IMR-90 (cell line): ENCODE results near the gene SEMA5A. TPM values are rescaled to one million over a fixed set of nuclear protein-coding genes. Genes with fewer than 3 reads are reported as not detected.

Experiments used
- ATAC-seq: fragments of 200-7000 bp; cut with Tn5 transposase; 2 replicates; pipeline ENCODE4 v1.9.1; 2020; ENCODE audit warnings: low read depth, mild to moderate bottlenecking, moderate library complexity
- BruUV-seq: library from RNA; stranded (reverse); fragments of 400-500 nt; replicated peaks from 2 replicates; lab custom pipeline; 2021; lab: Mats Ljungman, UMichigan
- CTCF ChIA-PET: fragments of 300-600 bp; formaldehyde crosslinking; extraction: SDS; loops from one replicate; lab custom pipeline; 2021; ENCODE audit warnings: antibody characterized with exemption; lab: Yijun Ruan, JAX
- POLR2A ChIA-PET: fragments of 300-600 bp; sonication (Branson Sonifier 250); formaldehyde crosslinking; loops from one replicate; lab custom pipeline; 2022; ENCODE audit warnings: antibody characterized with exemption; ENCODE audit not compliant: unreplicated experiment; lab: Charles Lee
- DNase-seq: peaks from one replicate; pipeline ENCODE4 v3.0.0; 2013
- H2AFZ ChIP-seq: replicated peaks from 2 replicates; pipeline ENCODE3; 2013; ENCODE audit warnings: low read length, mild to moderate bottlenecking; ENCODE audit not compliant: poor library complexity
- H2AK5ac ChIP-seq: 2 replicates; pipeline ENCODE4 v1.6.1; 2013; ENCODE audit warnings: low read depth, low read length, inconsistent platforms
- H2AK9ac ChIP-seq: replicated peaks from 2 replicates; pipeline ENCODE3; 2013; ENCODE audit warnings: mild to moderate bottlenecking, low read depth, low read length, moderate library complexity; ENCODE audit not compliant: poor library complexity
- H2BK120ac ChIP-seq: 2 replicates; pipeline ENCODE4 v1.6.1; 2013; ENCODE audit warnings: low read depth, low read length, inconsistent platforms
- H2BK15ac ChIP-seq: 3 replicates; pipeline ENCODE4 v1.6.1; 2013; ENCODE audit warnings: low read depth, low read length, inconsistent platforms
- H2BK20ac ChIP-seq: 2 replicates; pipeline ENCODE4 v1.6.1; 2013; ENCODE audit warnings: low read depth, mild to moderate bottlenecking, inconsistent platforms, low read length, moderate library complexity
- H2BK5ac ChIP-seq: 2 replicates; pipeline ENCODE4 v1.6.1; 2013; ENCODE audit warnings: mild to moderate bottlenecking, low read depth, low read length, inconsistent platforms; ENCODE audit not compliant: poor library complexity, severe bottlenecking
- H3K14ac ChIP-seq: replicated peaks from 2 replicates; pipeline ENCODE4 v1.6.1; 2013; ENCODE audit warnings: low read depth, low read length, inconsistent platforms
- H3K18ac ChIP-seq: 2 replicates; pipeline ENCODE4 v1.6.1; 2013; ENCODE audit warnings: low read depth, low read length, control low read depth
- H3K23ac ChIP-seq: 2 replicates; pipeline ENCODE4 v1.6.1; 2013; ENCODE audit warnings: low read depth, low read length, inconsistent platforms
- H3K27ac ChIP-seq: 2 replicates; pipeline ENCODE4 v1.5.1; 2013; ENCODE audit warnings: mild to moderate bottlenecking, control low read depth, low read length; ENCODE audit not compliant: insufficient read depth
- H3K27me3 ChIP-seq: 2 replicates; pipeline ENCODE4 v1.6.1; 2013; ENCODE audit warnings: low read length; ENCODE audit not compliant: control insufficient read depth, insufficient read depth
- H3K36me3 ChIP-seq: 2 replicates; pipeline ENCODE4 v1.6.1; 2013; ENCODE audit warnings: low read length, mixed read lengths; ENCODE audit not compliant: control insufficient read depth, insufficient read depth
- H3K4ac ChIP-seq: 2 replicates; pipeline ENCODE4 v1.6.1; 2013; ENCODE audit warnings: low read depth, low read length, inconsistent platforms
- H3K4me1 ChIP-seq: 2 replicates; pipeline ENCODE4 v1.6.1; 2013; ENCODE audit warnings: low read length, mixed read lengths; ENCODE audit not compliant: control insufficient read depth, insufficient read depth
- H3K4me2 ChIP-seq: 2 replicates; pipeline ENCODE4 v1.6.1; 2013; ENCODE audit warnings: low read depth, mild to moderate bottlenecking, control low read depth, low read length, moderate library complexity
- H3K4me3 ChIP-seq: 2 replicates; pipeline ENCODE4 v1.5.1; 2013; ENCODE audit warnings: low read depth, mild to moderate bottlenecking, control low read depth, low read length, moderate library complexity; ENCODE audit not compliant: insufficient read depth
- H3K56ac ChIP-seq: 2 replicates; pipeline ENCODE4 v1.6.1; 2013; ENCODE audit warnings: low read length, inconsistent platforms; ENCODE audit not compliant: insufficient read depth; ENCODE audit errors: extremely low read depth
- H3K79me1 ChIP-seq, 2 experiments: 2 replicates each; pipeline ENCODE4 v1.6.1; 2013; ENCODE audit warnings: low read length in 2 of 2, inconsistent platforms in 1 of 2, low read depth in 1 of 2
- H3K9ac ChIP-seq: 2 replicates; pipeline ENCODE4 v1.6.1; 2013; ENCODE audit warnings: low read depth, low read length, control low read depth
- H3K9me1 ChIP-seq: 2 replicates; pipeline ENCODE4 v1.6.1; 2013; ENCODE audit warnings: low read length, inconsistent platforms; ENCODE audit not compliant: insufficient read depth
- H3K9me3 ChIP-seq: 2 replicates; pipeline ENCODE4 v1.6.1; 2013; ENCODE audit warnings: low read length; ENCODE audit not compliant: control insufficient read depth, insufficient read depth
- H4K20me1 ChIP-seq: 2 replicates; pipeline ENCODE4 v1.6.1; 2013; ENCODE audit warnings: low read length, inconsistent platforms; ENCODE audit not compliant: insufficient read depth
- H4K5ac ChIP-seq: 2 replicates; pipeline ENCODE4 v1.6.1; 2013; ENCODE audit warnings: mild to moderate bottlenecking, low read depth, low read length, control low read depth
- H4K8ac ChIP-seq, 2 experiments: 2 replicates each; pipeline ENCODE4 v1.6.1; 2013; ENCODE audit warnings: low read depth in 2 of 2, low read length in 2 of 2, control low read depth in 1 of 2, inconsistent platforms in 1 of 2
- H4K91ac ChIP-seq: 2 replicates; pipeline ENCODE4 v1.6.1; 2013; ENCODE audit warnings: low read depth, low read length, inconsistent platforms; ENCODE audit not compliant: insufficient read depth
- BHLHE40 ChIP-seq: fragments of 150-350 bp; IDR thresholded peaks from 2 replicates; pipeline ENCODE4 v1.6.1; 2016; ENCODE audit warnings: mild to moderate bottlenecking, low read depth, low read length
- CEBPB ChIP-seq: IDR thresholded peaks from 2 replicates; pipeline ENCODE4 v1.6.1; 2012; ENCODE audit warnings: low read depth, low read length, improper control_type of control experiment
- CHD1 ChIP-seq: IDR thresholded peaks from 2 replicates; pipeline ENCODE4 v1.6.1; 2012; ENCODE audit warnings: low read depth, low read length, improper control_type of control experiment
- ELK1 ChIP-seq: fragments of 150-350 bp; IDR thresholded peaks from 2 replicates; pipeline ENCODE4 v1.6.1; 2016; ENCODE audit warnings: low read depth, mild to moderate bottlenecking, low read length, moderate library complexity, borderline replicate concordance
- FOS ChIP-seq: fragments of 150-350 bp; IDR thresholded peaks from 2 replicates; pipeline ENCODE4 v1.6.1; 2016; ENCODE audit warnings: low read depth, low read length
- MAFK ChIP-seq: IDR thresholded peaks from 2 replicates; pipeline ENCODE4 v1.6.1; 2012; ENCODE audit warnings: low read depth, low read length, improper control_type of control experiment
- MAZ ChIP-seq: IDR thresholded peaks from 2 replicates; pipeline ENCODE4 v1.6.1; 2012; ENCODE audit warnings: low read depth, mild to moderate bottlenecking, low read length, improper control_type of control experiment, moderate library complexity, borderline replicate concordance
- MXI1 ChIP-seq: IDR thresholded peaks from 2 replicates; pipeline ENCODE4 v1.6.1; 2012; ENCODE audit warnings: low read depth, mild to moderate bottlenecking, low read length, moderate library complexity, borderline replicate concordance
- NFE2L2 ChIP-seq: fragments of 150-350 bp; IDR thresholded peaks from 2 replicates; pipeline ENCODE4 v1.6.1; 2016; ENCODE audit warnings: low read depth, mild to moderate bottlenecking, low read length
- POLR2A ChIP-seq: IDR thresholded peaks from 2 replicates; pipeline ENCODE4 v1.6.1; 2012; ENCODE audit warnings: mild to moderate bottlenecking, low read depth, low read length
- RAD21 ChIP-seq: IDR thresholded peaks from 2 replicates; pipeline ENCODE4 v1.6.1; 2012; ENCODE audit warnings: low read length, improper control_type of control experiment
- RCOR1 ChIP-seq: IDR thresholded peaks from 2 replicates; pipeline ENCODE4 v1.6.1; 2012; ENCODE audit warnings: mild to moderate bottlenecking, low read length, improper control_type of control experiment; ENCODE audit not compliant: insufficient replicate concordance
- RFX5 ChIP-seq: IDR thresholded peaks from 2 replicates; pipeline ENCODE4 v1.8.0; 2012; ENCODE audit warnings: low read depth, mild to moderate bottlenecking, low read length, moderate library complexity
- SMC3 ChIP-seq: fragments of 150-350 bp; IDR thresholded peaks from 2 replicates; pipeline ENCODE4 v1.6.1; 2016; ENCODE audit warnings: low read depth, mild to moderate bottlenecking, antibody characterized with exemption, low read length, moderate library complexity
- USF2 ChIP-seq: fragments of 150-350 bp; IDR thresholded peaks from 2 replicates; pipeline ENCODE4 v1.6.1; 2017; ENCODE audit warnings: mild to moderate bottlenecking, antibody characterized with exemption, low read length, low read depth
- WGBS, 2 experiments: methylation state at CpG; one replicate each; pipeline versions ENCODE4 v1.1.5 to v1.1.7; 2013; ENCODE audit warnings: missing lambda C conversion rate in 2 of 2; ENCODE audit not compliant: insufficient read length in 1 of 2; ENCODE audit errors: extremely low coverage in 2 of 2; 5-methylcytosine and 5-hydroxymethylcytosine counted together
- dilution Hi-C: fragments of 300-500 bp; cut with HindIII; formaldehyde crosslinking; loops from one replicate; pipeline ENCODE4 v1.14.3; 2018; ENCODE audit warnings: low sequenced_read_pairs; ENCODE audit not compliant: unreplicated experiment
- in situ Hi-C: fragments of 300-500 bp; cut with MboI; formaldehyde crosslinking; loops from 3 replicates; pipeline ENCODE4 v1.14.3; 2019; ENCODE audit warnings: low sequenced_read_pairs, inconsistent platforms, mixed read lengths
- intact Hi-C: fragments of 100-400 bp; cut with micrococcal nuclease; formaldehyde crosslinking; loops from 2 replicates; pipeline ENCODE4 v1.10.0; 2022
- polyA plus RNA-seq, 3 experiments: library from polyadenylated mRNA; depleted of rRNA; stranded (reverse); fragments of >200 nt; gene quantifications; 2 replicates each; pipeline ENCODE4 v1.2.3, GENCODE V29; 2012; ENCODE audit warnings: low replicate concordance in 1 of 3
- total RNA-seq: library from RNA; depleted of rRNA; stranded (reverse); fragments of >200 nt; gene quantifications from 2 replicates; pipeline ENCODE4 v1.2.3, GENCODE V29; 2012
- TF ChIP-seq, protein P1 (sequence below): conservative IDR thresholded peaks from 2 replicates; pipeline ENCODE4 v1.5.1; 2012; ENCODE audit warnings: mild to moderate bottlenecking, low read depth, low read length, improper control_type of control experiment

Gene SEMA5A
- total and polyA plus RNA-seq, 2 of the 4 experiments (the other 2 are of a cell fraction), result 8.2 to 9.9 TPM

GRCh38 chr5:9589049-9589835 is 43.4 kb upstream of the SEMA5A start:
- no peak for DNase-seq
- dilution Hi-C loops, result no loop called here
- no peak for TF ChIP-seq MAFK
- TF ChIP-seq MXI1, result no peak
- no peak for TF ChIP-seq ELK1
- TF ChIP-seq, protein P1, sequence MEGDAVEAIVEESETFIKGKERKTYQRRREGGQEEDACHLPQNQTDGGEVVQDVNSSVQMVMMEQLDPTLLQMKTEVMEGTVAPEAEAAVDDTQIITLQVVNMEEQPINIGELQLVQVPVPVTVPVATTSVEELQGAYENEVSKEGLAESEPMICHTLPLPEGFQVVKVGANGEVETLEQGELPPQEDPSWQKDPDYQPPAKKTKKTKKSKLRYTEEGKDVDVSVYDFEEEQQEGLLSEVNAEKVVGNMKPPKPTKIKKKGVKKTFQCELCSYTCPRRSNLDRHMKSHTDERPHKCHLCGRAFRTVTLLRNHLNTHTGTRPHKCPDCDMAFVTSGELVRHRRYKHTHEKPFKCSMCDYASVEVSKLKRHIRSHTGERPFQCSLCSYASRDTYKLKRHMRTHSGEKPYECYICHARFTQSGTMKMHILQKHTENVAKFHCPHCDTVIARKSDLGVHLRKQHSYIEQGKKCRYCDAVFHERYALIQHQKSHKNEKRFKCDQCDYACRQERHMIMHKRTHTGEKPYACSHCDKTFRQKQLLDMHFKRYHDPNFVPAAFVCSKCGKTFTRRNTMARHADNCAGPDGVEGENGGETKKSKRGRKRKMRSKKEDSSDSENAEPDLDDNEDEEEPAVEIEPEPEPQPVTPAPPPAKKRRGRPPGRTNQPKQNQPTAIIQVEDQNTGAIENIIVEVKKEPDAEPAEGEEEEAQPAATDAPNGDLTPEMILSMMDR, result no peak
- no peak for TF ChIP-seq CHD1
- no peak for TF ChIP-seq CEBPB
- TF ChIP-seq NFE2L2, result no peak
- no peak for TF ChIP-seq SMC3
- TF ChIP-seq USF2, result no peak
- no peak for TF ChIP-seq FOS
- TF ChIP-seq POLR2A, result no peak
- no peak for TF ChIP-seq BHLHE40
- no peak for TF ChIP-seq RFX5
- no peak for TF ChIP-seq RCOR1
- no peak for TF ChIP-seq RAD21
- TF ChIP-seq MAZ, result no peak
- H4K91ac ChIP-seq, result no peak overlapping the region
- no CpG with 5 or more reads among the region's 7 CpGs for WGBS, 2 experiments
- H2AK9ac ChIP-seq, result no peak overlapping the region
- H3K23ac ChIP-seq, result no peak overlapping the region
- no peak overlapping the region for H2BK15ac ChIP-seq
- no peak overlapping the region for H2AK5ac ChIP-seq
- no peak for ATAC-seq
- H2AFZ ChIP-seq, result no peak overlapping the region
- BruUV-seq, result no TSS peak
- H4K8ac ChIP-seq, result no peak overlapping the region
- H3K4me2 ChIP-seq, result no peak overlapping the region
- in situ Hi-C loops, result no loop called here
- H2BK5ac ChIP-seq, result no peak overlapping the region
- no peak overlapping the region for H3K27ac ChIP-seq
- H3K36me3 ChIP-seq, result no peaks in the 10 kb centered on the region
- POLR2A ChIA-PET, result no interaction called here
- no peak overlapping the region for H3K14ac ChIP-seq
- H3K9me1 ChIP-seq, result no peaks in the 10 kb centered on the region
- H2BK120ac ChIP-seq, result no peak overlapping the region
- H3K18ac ChIP-seq, result no peak overlapping the region
- intact Hi-C loops, result no loop called here
- H4K20me1 ChIP-seq, result no peaks in the 10 kb centered on the region
- no peaks in the 10 kb centered on the region for H3K79me1 ChIP-seq
- CTCF ChIA-PET, result no interaction called here
- H3K56ac ChIP-seq, result no peak overlapping the region
- no peak overlapping the region for H3K4ac ChIP-seq
- H2BK20ac ChIP-seq, result no peak overlapping the region
- no peak overlapping the region for H3K9ac ChIP-seq
- H4K5ac ChIP-seq, result no peak overlapping the region
- no peaks in the 10 kb centered on the region for H3K9me3 ChIP-seq
- no peaks in the 10 kb centered on the region for H3K4me1 ChIP-seq
- peaks cover 2% of the 10 kb centered on the region for H3K27me3 ChIP-seq
- H3K4me3 ChIP-seq, result no peak overlapping the region
